Vagina (tissue), 2 donors: Measurements from ENCODE around the gene PDE2A.

Experiments used
- CTCF ChIP-seq, 3 experiments: fragments of 450-650 bp in 2 of 3; fragments of 200-600 bp in 1 of 3; sonication (generic) in 1 of 3; IDR thresholded peaks; one replicate each; pipeline ENCODE4 v1.5.1; 2017 to 2019; ENCODE audit warnings: antibody characterized with exemption in 3 of 3, mild to moderate bottlenecking in 2 of 3, moderate library complexity in 2 of 3
- POLR2A ChIP-seq, 2 donors: fragments of 450-650 bp; IDR thresholded peaks; one replicate each; pipeline ENCODE4 v1.6.1; 2017; ENCODE audit warnings: antibody characterized with exemption in 2 of 2, mild to moderate bottlenecking in 2 of 2, moderate library complexity in 2 of 2

- TF ChIP-seq POLR2A (IDR thresholded peaks at IDR 0.05) (no peak), CTCF (IDR thresholded peaks at IDR 0.05) (no peak)
Observed at GRCh38 chr11:72657411-72658100, 16.7 kb downstream of the PDE2A start.
